GM19238 (cell line): Measurements from ENCODE around the gene APOD.

Source experiments
- DNase-seq: peaks from one replicate; pipeline ENCODE4 v3.0.0; 2011; ENCODE audit warnings: low spot score; ENCODE audit not compliant: insufficient read length

The APOD gene

GRCh38 chr3:195587824-195588223 is 4.1 kb upstream of the APOD start:
- no peak for DNase-seq

- no peak for DNase-seq
Observed at GRCh38 chr3:195587406-195587805, 3.7 kb upstream of the APOD start.

- DNase-seq, result no peak
Observed at GRCh38 chr3:195584543-195584870, 767 bp upstream of the APOD start.

GRCh38 chr3:195582947-195583346 is 793 bp downstream of the APOD start:
- no peak for DNase-seq

- DNase-seq, result no peak
Observed at GRCh38 chr3:195580744-195581443, 2.8 kb downstream of the APOD start.

GRCh38 chr3:195579281-195579680 is 4.5 kb downstream of the APOD start:
- no peak for DNase-seq

- no peak for DNase-seq
Observed at GRCh38 chr3:195578565-195578964, 5.2 kb downstream of the APOD start.

- no peak for DNase-seq
Observed at GRCh38 chr3:195577645-195578177, 6.0 kb downstream of the APOD start.

GRCh38 chr3:195574497-195575304 is 9.0 kb downstream of the APOD start:
- no peak for DNase-seq

- no peak for DNase-seq
Observed at GRCh38 chr3:195573611-195574496, 9.9 kb downstream of the APOD start.

GRCh38 chr3:195571361-195571760 is 12.4 kb downstream of the APOD start:
- no peak for DNase-seq

GRCh38 chr3:195570912-195571311 is 12.8 kb downstream of the APOD start:
- DNase-seq, result no peak

- no peak for DNase-seq
Observed at GRCh38 chr3:195570344-195570743, 13.4 kb downstream of the APOD start.

GRCh38 chr3:195568630-195569029 is 15.1 kb downstream of the APOD start:
- DNase-seq, result no peak

GRCh38 chr3:195566797-195567196 is 16.9 kb downstream of the APOD start:
- no peak for DNase-seq

GRCh38 chr3:195565716-195566115 is 18.0 kb downstream of the APOD start:
- DNase-seq, result no peak

- DNase-seq, result no peak
Observed at GRCh38 chr3:195563317-195563716, 20.4 kb downstream of the APOD start.

- no peak for DNase-seq
Observed at GRCh38 chr3:195559723-195560409, 23.9 kb downstream of the APOD start.

- no peak for DNase-seq
Observed at GRCh38 chr3:195558602-195559001, 25.1 kb downstream of the APOD start.

GRCh38 chr3:195557322-195557721 is 26.4 kb downstream of the APOD start:
- no peak for DNase-seq

- no peak for DNase-seq
Observed at GRCh38 chr3:195556390-195556789, 27.4 kb downstream of the APOD start.
